CD14-positive monocyte (primary cell): ENCODE results near the gene CCDC50. TPM values are rescaled to one million over a fixed set of nuclear protein-coding genes. Genes with fewer than 3 reads are reported as not detected.

ENCODE experiments used
- DNase-seq, 3 donors: peaks; one replicate each; pipeline ENCODE4 v3.0.0-alpha.2; 2011 to 2022
- H2AFZ ChIP-seq: 2 replicates; pipeline ENCODE4 v1.6.0; 2012; ENCODE audit warnings: mild to moderate bottlenecking, low read depth, low read length, inconsistent platforms; ENCODE audit not compliant: insufficient read depth, poor library complexity, severe bottlenecking
- H3K27ac ChIP-seq, 2 donors: 1 replicate in 1 of 2; 2 replicates in 1 of 2; pipeline ENCODE4 v1.5.1; 2012 to 2013; ENCODE audit warnings: low read length in 2 of 2, control low read depth in 1 of 2, inconsistent platforms in 1 of 2, low read depth in 1 of 2, mild to moderate bottlenecking in 1 of 2
- H3K27me3 ChIP-seq, 2 donors: one replicate each; pipeline versions ENCODE4 v1.6.0 to v1.6.1; 2011 to 2013; ENCODE audit warnings: low read length in 2 of 2; ENCODE audit not compliant: control insufficient read depth in 2 of 2, insufficient read depth in 2 of 2
- H3K36me3 ChIP-seq, 2 donors: replicated peaks in 1 of 2; 1 replicate in 1 of 2; 2 replicates in 1 of 2; pipeline versions ENCODE4 v1.5.1 to v1.6.1; 2012 to 2013; ENCODE audit warnings: low read length in 2 of 2, control low read depth in 1 of 2, inconsistent platforms in 1 of 2, mild to moderate bottlenecking in 1 of 2; ENCODE audit not compliant: insufficient read depth in 2 of 2, control insufficient read depth in 1 of 2
- H3K4me1 ChIP-seq, 2 donors: 1 replicate in 1 of 2; 2 replicates in 1 of 2; pipeline versions ENCODE4 v1.5.1 to v1.6.1; 2012 to 2013; ENCODE audit warnings: low read length in 2 of 2, control low read depth in 1 of 2, inconsistent platforms in 1 of 2, mild to moderate bottlenecking in 1 of 2, moderate library complexity in 1 of 2; ENCODE audit not compliant: insufficient read depth in 2 of 2, control insufficient read depth in 1 of 2
- H3K4me2 ChIP-seq: replicated peaks from 2 replicates; pipeline ENCODE3; 2012; ENCODE audit warnings: low read length, moderate library complexity, mild to moderate bottlenecking; ENCODE audit not compliant: poor library complexity, severe bottlenecking; ENCODE audit errors: extremely low read depth
- H3K4me3 ChIP-seq, 3 experiments: fragments of 200-600 bp in 1 of 3; sonication (generic) in 1 of 3; replicated peaks in 1 of 3; 1 replicate in 2 of 3; 2 replicates in 1 of 3; pipeline ENCODE4 v1.5.1; 2011 to 2013; ENCODE audit warnings: low read length in 3 of 3, mild to moderate bottlenecking in 3 of 3, control low read depth in 2 of 3, low read depth in 2 of 3, inconsistent platforms in 1 of 3, moderate library complexity in 1 of 3
- H3K79me2 ChIP-seq: 2 replicates; pipeline ENCODE4 v1.6.0; 2012; ENCODE audit warnings: mild to moderate bottlenecking, control low read depth, inconsistent platforms, low read length, moderate library complexity; ENCODE audit not compliant: insufficient read depth
- H3K9ac ChIP-seq: 2 replicates; pipeline ENCODE4 v1.6.0; 2017; ENCODE audit warnings: low read length, mild to moderate bottlenecking; ENCODE audit not compliant: insufficient read depth, poor library complexity, severe bottlenecking
- H3K9me3 ChIP-seq, 2 donors: replicated peaks in 1 of 2; 1 replicate in 1 of 2; 2 replicates in 1 of 2; pipeline versions ENCODE4 v1.5.1 to v1.6.1; 2012 to 2013; ENCODE audit warnings: low read length in 2 of 2, control low read depth in 1 of 2; ENCODE audit not compliant: control insufficient read depth in 1 of 2, insufficient read depth in 1 of 2
- H4K20me1 ChIP-seq: 2 replicates; pipeline ENCODE4 v1.6.0; 2012; ENCODE audit warnings: mild to moderate bottlenecking, low read length, control low read depth, moderate library complexity; ENCODE audit not compliant: insufficient read depth
- H3K27ac Mint-ChIP-seq, 7 donors: one replicate each; pipeline ENCODE4 v1.8.0; 2020; ENCODE audit warnings: mild to moderate bottlenecking in 7 of 7, mixed read lengths in 7 of 7, moderate library complexity in 6 of 7, inconsistent platforms in 2 of 7
- H3K27me3 Mint-ChIP-seq, 3 donors: one replicate each; pipeline ENCODE4 v1.8.0; 2021 to 2022; ENCODE audit warnings: low read depth in 3 of 3, mild to moderate bottlenecking in 3 of 3, mixed read lengths in 3 of 3, moderate library complexity in 3 of 3, inconsistent platforms in 1 of 3
- H3K36me3 Mint-ChIP-seq, 2 donors: one replicate each; pipeline ENCODE4 v1.8.0; 2020; ENCODE audit warnings: mixed read lengths in 2 of 2, inconsistent platforms in 1 of 2, mild to moderate bottlenecking in 1 of 2
- H3K4me1 Mint-ChIP-seq: one replicate; pipeline ENCODE4 v1.8.0; 2020; ENCODE audit warnings: mild to moderate bottlenecking, mixed read lengths
- H3K4me3 Mint-ChIP-seq, 2 donors: one replicate each; pipeline ENCODE4 v1.8.0; 2020; ENCODE audit warnings: mild to moderate bottlenecking in 2 of 2, mixed read lengths in 2 of 2, moderate library complexity in 1 of 2
- H3K9me3 Mint-ChIP-seq, 7 donors: one replicate each; pipeline ENCODE4 v1.8.0; 2020 to 2022; ENCODE audit warnings: mixed read lengths in 7 of 7, mild to moderate bottlenecking in 6 of 7, moderate library complexity in 6 of 7, inconsistent platforms in 2 of 7
- CTCF ChIP-seq: fragments of 200-600 bp; IDR thresholded peaks from one replicate; pipeline ENCODE4 v1.8.0; 2022; ENCODE audit warnings: antibody characterized with exemption, mild to moderate bottlenecking
- WGBS: methylation state at CpG from one replicate; pipeline ENCODE4 v1.1.5; 2013; ENCODE audit warnings: missing lambda C conversion rate; ENCODE audit not compliant: insufficient coverage; 5-methylcytosine and 5-hydroxymethylcytosine counted together
- intact Hi-C, 2 donors: fragments of 100-400 bp; cut with micrococcal nuclease; formaldehyde crosslinking; loops; one replicate each; pipeline versions ENCODE4 v1.15.0 to v1.15.1; 2023
- polyA plus RNA-seq, 3 donors: library from polyadenylated mRNA; depleted of rRNA in 1 of 3; unstranded in 2 of 3; stranded (reverse) in 1 of 3; fragments of 300-500 nt in 2 of 3; fragments of >200 nt in 1 of 3; fragmentation: Illumina TruSeq in 2 of 3; gene quantifications; 1 replicate in 2 of 3; 2 replicates in 1 of 3; pipeline ENCODE4 v1.2.3, GENCODE V29; 2012 to 2021

CCDC50 gene
- polyA plus RNA-seq, 3 donors, result 13.3 to 29.2 (median 25.8) TPM

GRCh38 chr3:191324936-191325335 lies 4.3 kb upstream of the CCDC50 start:
- Histone ChIP-seq H3K27me3 (no peaks in the 10 kb centered on the region), H3K36me3 (no peaks in the 10 kb centered on the region), H3K4me1 (peaks cover 4 to 8% of the 10 kb centered on the region in 2 donors), H3K4me2 (no peak overlapping the region), H4K20me1 (no peaks in the 10 kb centered on the region), H3K4me3 (no peak overlapping the region), H3K9ac (no peak overlapping the region), H2AFZ (no peak overlapping the region), H3K27ac (no peak overlapping the region), H3K9me3 (no peaks in the 10 kb centered on the region), H3K79me2 (peaks cover 3% of the 10 kb centered on the region)
- no peak for DNase-seq
- intact Hi-C loops, result no loop called here
- Mint-ChIP-seq H3K36me3 (peaks cover 0 to 2% of the 10 kb centered on the region in 2 donors), H3K27ac (no peak overlapping the region), H3K9me3 (peaks cover 0 to 7% (median 2%) of the 10 kb centered on the region in 7 donors), H3K4me1 (peaks cover 8% of the 10 kb centered on the region), H3K27me3 (peaks cover 13 to 18% (median 15%) of the 10 kb centered on the region in 3 donors), H3K4me3 (no peak overlapping the region)
- TF ChIP-seq CTCF, result no peak
- WGBS, result no CpG with 5 or more reads among the region's 2 CpGs

GRCh38 chr3:191327526-191327925 lies 1.7 kb upstream of the CCDC50 start:
- Histone ChIP-seq H3K27me3 (no peaks in the 10 kb centered on the region), H3K27ac (no peak overlapping the region), H3K4me3 (no peak overlapping the region), H2AFZ (no peak overlapping the region), H3K36me3 (no peaks in the 10 kb centered on the region), H3K4me2 (no peak overlapping the region), H4K20me1 (no peaks in the 10 kb centered on the region), H3K79me2 (peaks cover 29% of the 10 kb centered on the region), H3K9ac (no peak overlapping the region), H3K9me3 (no peaks in the 10 kb centered on the region), H3K4me1 (peaks cover 14 to 34% of the 10 kb centered on the region in 2 donors)
- no peak overlapping the region for H3K4me3 Mint-ChIP-seq
- H3K4me1 Mint-ChIP-seq, result peaks cover 30% of the 10 kb centered on the region
- WGBS, result no CpG with 5 or more reads among the region's 2 CpGs
- peaks cover 15 to 23% (median 17%) of the 10 kb centered on the region in 3 donors for H3K27me3 Mint-ChIP-seq
- DNase-seq, result no peak
- H3K9me3 Mint-ChIP-seq, result peaks cover 0 to 7% (median 2%) of the 10 kb centered on the region in 7 donors
- intact Hi-C loops, result no loop called here
- TF ChIP-seq CTCF, result no peak
- H3K27ac Mint-ChIP-seq, result no peak overlapping the region
- H3K36me3 Mint-ChIP-seq, result peaks cover 0 to 4% of the 10 kb centered on the region in 2 donors
